GM12874 (cell line): ENCODE data around the gene IL17B.

Experiments
- CTCF ChIP-seq: IDR thresholded peaks from 2 replicates; pipeline ENCODE4 v1.5.1; 2011; ENCODE audit warnings: low read depth, mild to moderate bottlenecking, control low read depth, low read length, moderate library complexity; ENCODE audit not compliant: insufficient read depth

The IL17B gene

GRCh38 chr5:149367972-149368645, 11.0 kb downstream of the IL17B start:
- no peak for TF ChIP-seq CTCF

GRCh38 chr5:149367249-149367971, 11.7 kb downstream of the IL17B start:
- TF ChIP-seq CTCF = peak; percentile 84

DNA sequence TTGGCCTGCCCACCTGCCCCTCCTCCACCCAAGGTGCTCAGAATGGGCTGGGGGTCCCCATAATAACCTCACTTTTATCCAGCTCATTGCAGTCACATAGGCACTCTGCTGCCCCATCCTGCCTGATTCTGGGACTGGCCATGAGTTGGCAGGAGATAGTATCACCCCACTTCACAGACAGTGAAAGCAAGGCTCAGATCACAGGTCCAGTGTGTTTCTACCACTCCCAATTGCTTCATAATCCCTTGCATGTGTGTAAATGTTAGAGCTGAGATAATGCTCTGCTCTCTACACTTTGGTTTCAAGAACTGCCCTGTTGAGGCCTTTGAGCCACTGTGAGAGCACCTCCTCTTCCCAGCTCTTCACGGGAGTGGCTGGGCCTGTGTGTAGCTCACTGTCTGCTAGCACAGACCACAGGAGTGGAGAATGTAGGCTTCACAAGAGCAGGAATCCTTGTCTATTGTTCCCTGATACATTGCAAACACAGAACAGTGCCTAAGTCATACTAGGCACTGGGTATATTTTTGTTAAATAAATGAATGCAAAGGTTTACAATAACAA, 12.8 kb downstream of the IL17B start:
- no peak for TF ChIP-seq CTCF

GRCh38 chr5:149365418-149365817, 13.7 kb downstream of the IL17B start:
- TF ChIP-seq CTCF = no peak

DNA sequence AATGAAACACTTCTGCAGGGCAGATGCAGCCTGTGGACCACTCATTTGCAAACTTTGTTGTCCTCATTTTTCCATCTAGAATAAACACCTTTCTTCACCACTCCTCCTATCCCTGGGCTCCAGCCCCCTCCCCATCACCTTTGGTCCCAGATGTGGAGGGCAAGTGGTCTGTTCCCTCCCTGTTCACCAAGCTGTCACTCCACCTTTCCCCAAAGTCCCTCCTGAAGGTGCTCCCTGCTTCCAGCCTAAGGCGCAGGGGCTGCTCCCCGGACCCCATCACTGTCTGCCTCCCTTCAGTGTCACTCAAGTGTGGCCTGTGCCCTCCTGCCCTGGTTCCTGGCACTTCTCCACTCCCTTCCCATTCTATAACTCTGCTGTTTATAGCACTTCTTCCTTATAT, 14.4 kb downstream of the IL17B start:
- TF ChIP-seq CTCF = no peak

GRCh38 chr5:149363936-149364335, 15.2 kb downstream of the IL17B start:
- TF ChIP-seq CTCF = no peak

DNA sequence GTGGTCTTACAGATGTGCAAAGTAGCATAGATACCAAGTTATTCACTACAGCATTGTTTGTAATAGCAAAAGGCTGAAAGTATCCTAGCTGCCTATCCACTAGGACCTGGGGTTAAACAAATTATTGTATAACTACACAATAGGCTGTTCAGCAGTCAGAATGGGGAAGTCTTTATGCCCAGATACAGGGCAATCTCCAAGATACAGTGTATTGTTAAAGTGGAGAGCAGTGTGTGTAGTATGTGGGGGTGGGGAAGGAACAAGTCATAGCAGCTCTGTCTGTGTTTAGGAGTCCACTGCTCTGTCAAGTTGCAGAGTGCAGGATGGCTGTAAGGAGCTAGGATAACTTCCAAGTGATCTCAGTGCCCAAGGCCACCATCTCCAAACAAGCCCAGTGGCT, 15.7 kb downstream of the IL17B start:
- TF ChIP-seq CTCF = no peak
